ENCODE measurements around the gene PDE11A.

GRCh38 chr2:177649568-177650518 lies 422.7 kb downstream of the PDE11A start:
- TF ChIP-seq LEF1 (IDR thresholded peaks at IDR 0.05; ENCODE audit: borderline replicate concordance): no peak
- no peak for TF ChIP-seq FOXA1 (IDR thresholded peaks at IDR 0.05)
- TF ChIP-seq FOXK2 (IDR thresholded peaks at IDR 0.05): no peak
